Measurements from ENCODE around the gene TREH.

GRCh38 chr11:118687906-118688305, 8.5 kb upstream of the TREH start:
- TF ChIP-seq CTCF (IDR thresholded peaks at IDR 0.05) (no peak), POLR2AphosphoS5 (IDR thresholded peaks at IDR 0.05) (no peak), POLR2A (IDR thresholded peaks at IDR 0.05; ENCODE audit: low read depth) (no peak)

All from esophagus muscularis mucosa (tissue), 3 donors.